GM20000 (cell line): ENCODE data around the gene KIR3DL3.
"Not testable (repeated sequence)": the region's sequence is repeated elsewhere in the genome, so short reads cannot be mapped to it uniquely, and the experiment has no call there.

Source experiments
- DNase-seq: peaks from one replicate; pipeline ENCODE4 v3.0.0; 2012; ENCODE audit warnings: low spot score
- CTCF ChIP-seq: IDR thresholded peaks from 2 replicates; pipeline ENCODE4 v1.5.1; 2012; ENCODE audit warnings: mild to moderate bottlenecking, control low read depth; ENCODE audit errors: extremely low read depth, missing control alignments

KIR3DL3 gene

GRCh38 chr19:54709212-54709948, 14.9 kb upstream of the KIR3DL3 start:
- DNase-seq: no peak
- no peak for TF ChIP-seq CTCF

GRCh38 chr19:54709956-54710355, 14.3 kb upstream of the KIR3DL3 start:
- not testable (repeated sequence) for DNase-seq

- TF ChIP-seq CTCF: no peak
- no peak for DNase-seq
These were observed 402 bp downstream of the KIR3DL3 start for GRCh38 chr19:54724644-54725043.

GRCh38 chr19:54725321-54725720, 1.1 kb downstream of the KIR3DL3 start:
- TF ChIP-seq CTCF: no peak
- no peak for DNase-seq

- TF ChIP-seq CTCF: no peak
These were observed 3.3 kb downstream of the KIR3DL3 start for GRCh38 chr19:54727562-54727961.

GRCh38 chr19:54728167-54728566, 3.9 kb downstream of the KIR3DL3 start:
- DNase-seq: no peak
- TF ChIP-seq CTCF: no peak

More at GRCh38 chr19:54727562-54727961, 3.3 kb downstream of the KIR3DL3 start:
- DNase-seq: no peak

GRCh38 chr19:54729416-54730188, 5.4 kb downstream of the KIR3DL3 start:
- DNase-seq: no peak
- no peak for TF ChIP-seq CTCF
